WERI-Rb-1 (cell line): ENCODE data around the gene STRIP2.
"Not testable (repeated sequence)": the region's sequence is repeated elsewhere in the genome, so short reads cannot be mapped to it uniquely, and the experiment has no call there.

Experiments used
- DNase-seq: peaks from one replicate; pipeline ENCODE4 v3.0.0-alpha.2; 2020
- H3K27ac ChIP-seq: fragments of 250-450 bp; sonication (Bioruptor Pico); 2 replicates; pipeline ENCODE4 v1.5.1; 2020; ENCODE audit warnings: mild to moderate bottlenecking, moderate library complexity
- H3K27me3 ChIP-seq: fragments of 250-450 bp; sonication (Bioruptor Pico); 2 replicates; pipeline ENCODE4 v1.5.1; 2021; ENCODE audit warnings: mild to moderate bottlenecking, low read depth, moderate library complexity; ENCODE audit not compliant: insufficient read depth, severe bottlenecking
- H3K36me3 ChIP-seq: fragments of 250-450 bp; sonication (Bioruptor Pico); 2 replicates; pipeline ENCODE4 v1.5.1; 2020; ENCODE audit warnings: mild to moderate bottlenecking, moderate library complexity
- H3K4me3 ChIP-seq: 2 replicates; pipeline ENCODE4 v1.5.1; 2011; ENCODE audit warnings: low read depth, mild to moderate bottlenecking, control low read depth, low read length
- H3K9me3 ChIP-seq: fragments of 250-450 bp; sonication (Bioruptor Pico); 2 replicates; pipeline ENCODE4 v1.5.1; 2021; ENCODE audit warnings: mild to moderate bottlenecking, moderate library complexity; ENCODE audit not compliant: severe bottlenecking
- TF ChIP-seq, protein P1 (sequence below): IDR thresholded peaks from 2 replicates; pipeline ENCODE4 v1.5.1; 2011; ENCODE audit warnings: low read depth, mild to moderate bottlenecking, control low read depth, inconsistent platforms, low read length

Gene STRIP2

DNA sequence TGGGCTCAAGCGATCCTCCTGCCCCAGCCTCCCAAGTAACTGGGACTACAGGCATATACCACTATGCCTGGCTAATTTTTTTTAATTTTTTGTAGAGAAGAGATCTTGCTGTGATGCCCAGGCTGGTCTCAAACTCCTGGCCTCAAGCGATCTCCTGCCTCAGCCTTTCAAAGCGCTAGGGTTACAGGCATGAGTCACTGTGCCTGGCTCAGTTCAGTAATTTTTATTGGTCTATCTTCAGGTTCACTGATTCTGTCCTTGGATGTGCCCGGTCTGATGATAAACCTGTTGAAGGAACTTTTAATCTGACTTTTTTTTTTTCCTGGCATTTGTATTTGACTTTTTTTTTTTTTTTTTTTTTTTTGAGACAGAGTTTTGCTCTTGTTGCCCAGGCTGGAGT, 40.1 kb upstream of the STRIP2 start:
- Histone ChIP-seq H3K27me3 (no peaks in the 10 kb centered on the region), H3K36me3 (no peaks in the 10 kb centered on the region), H3K27ac (no peak overlapping the region), H3K4me3 (no peak overlapping the region), H3K9me3 (no peaks in the 10 kb centered on the region)
- DNase-seq: no peak
- TF ChIP-seq, protein P1, sequence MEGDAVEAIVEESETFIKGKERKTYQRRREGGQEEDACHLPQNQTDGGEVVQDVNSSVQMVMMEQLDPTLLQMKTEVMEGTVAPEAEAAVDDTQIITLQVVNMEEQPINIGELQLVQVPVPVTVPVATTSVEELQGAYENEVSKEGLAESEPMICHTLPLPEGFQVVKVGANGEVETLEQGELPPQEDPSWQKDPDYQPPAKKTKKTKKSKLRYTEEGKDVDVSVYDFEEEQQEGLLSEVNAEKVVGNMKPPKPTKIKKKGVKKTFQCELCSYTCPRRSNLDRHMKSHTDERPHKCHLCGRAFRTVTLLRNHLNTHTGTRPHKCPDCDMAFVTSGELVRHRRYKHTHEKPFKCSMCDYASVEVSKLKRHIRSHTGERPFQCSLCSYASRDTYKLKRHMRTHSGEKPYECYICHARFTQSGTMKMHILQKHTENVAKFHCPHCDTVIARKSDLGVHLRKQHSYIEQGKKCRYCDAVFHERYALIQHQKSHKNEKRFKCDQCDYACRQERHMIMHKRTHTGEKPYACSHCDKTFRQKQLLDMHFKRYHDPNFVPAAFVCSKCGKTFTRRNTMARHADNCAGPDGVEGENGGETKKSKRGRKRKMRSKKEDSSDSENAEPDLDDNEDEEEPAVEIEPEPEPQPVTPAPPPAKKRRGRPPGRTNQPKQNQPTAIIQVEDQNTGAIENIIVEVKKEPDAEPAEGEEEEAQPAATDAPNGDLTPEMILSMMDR: no peak

DNA sequence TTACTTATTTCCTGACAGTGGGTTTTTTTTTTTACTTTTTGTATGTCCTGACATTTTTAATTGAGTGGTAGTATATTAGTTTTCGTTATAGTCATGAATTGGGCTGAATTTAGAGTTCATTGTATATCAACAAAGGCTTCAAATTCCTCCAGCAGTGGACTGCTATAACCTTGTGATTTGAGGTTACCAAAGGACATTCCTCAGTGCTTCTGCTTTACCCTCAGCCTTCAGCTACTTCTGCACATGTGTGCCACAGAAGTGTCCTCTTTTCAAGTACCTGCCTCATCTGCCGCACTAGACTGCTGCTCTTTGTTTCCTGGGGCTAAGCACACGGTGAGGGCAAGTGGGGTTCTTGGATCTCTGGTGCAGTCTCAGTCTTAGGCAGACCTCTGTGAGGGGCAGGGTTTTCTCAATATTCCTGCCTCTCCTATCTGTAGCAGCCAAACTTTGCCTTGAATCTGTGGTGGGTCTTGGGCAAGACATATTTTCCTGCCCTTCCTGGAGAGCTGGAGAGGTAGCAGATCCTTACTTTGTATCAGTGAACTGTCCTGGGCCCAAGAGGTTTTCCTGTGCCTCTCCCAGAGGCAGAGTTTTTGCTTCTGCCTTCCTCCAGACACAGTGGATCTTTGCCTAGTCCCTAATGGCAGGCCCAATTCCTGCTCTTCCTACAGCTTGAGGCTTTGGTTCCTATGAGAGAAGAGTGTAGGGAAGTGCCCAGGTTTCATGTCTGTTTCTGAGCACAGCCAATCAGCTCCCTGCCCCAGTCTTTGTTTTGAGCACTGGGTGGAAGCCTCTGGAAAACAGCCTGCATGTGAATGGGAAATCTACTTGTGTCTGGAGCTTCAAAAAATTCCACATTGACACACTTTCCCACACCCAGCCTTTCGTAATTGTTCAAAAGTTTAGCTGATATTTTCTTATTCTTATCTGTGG, 39.0 kb upstream of the STRIP2 start:
- Histone ChIP-seq H3K27me3 (no peaks in the 10 kb centered on the region), H3K27ac (no peak overlapping the region), H3K4me3 (no peak overlapping the region), H3K9me3 (no peaks in the 10 kb centered on the region), H3K36me3 (no peaks in the 10 kb centered on the region)
- no peak for DNase-seq
- TF ChIP-seq, protein P1: no peak

DNA sequence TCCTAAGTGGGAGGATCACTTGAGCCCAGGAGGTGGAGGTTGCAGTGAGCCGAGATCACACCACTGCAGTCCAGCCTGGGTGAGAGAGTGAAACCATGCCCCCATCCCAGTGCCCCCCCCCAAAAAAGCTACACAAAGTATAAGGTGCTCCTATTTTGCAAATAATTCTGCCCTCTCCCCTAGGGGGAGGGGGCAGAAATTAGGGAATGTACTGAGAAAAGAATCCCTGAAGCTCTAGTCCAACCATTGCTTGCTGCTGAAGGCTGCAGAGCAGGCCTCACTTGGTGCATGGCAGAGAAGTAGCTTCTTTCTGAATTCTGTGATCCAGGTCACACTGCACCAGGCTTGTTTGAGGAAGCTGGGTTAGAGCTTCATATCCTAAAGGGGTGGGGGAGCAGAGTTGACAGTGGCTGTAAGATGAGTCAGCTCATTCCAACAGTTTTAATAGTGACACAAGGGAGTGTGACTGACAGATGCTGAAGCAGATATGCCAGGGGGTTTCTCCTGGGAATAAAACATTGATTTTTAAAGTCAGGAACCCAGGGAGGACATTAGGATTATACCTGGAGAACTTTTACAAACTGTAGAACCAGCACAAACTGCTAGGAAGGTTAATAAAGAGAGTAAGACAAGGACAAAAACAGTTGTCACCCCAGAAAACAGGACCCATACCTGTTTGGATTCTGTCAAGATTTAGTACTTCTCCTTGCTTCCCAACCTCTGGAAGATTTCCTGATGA, 32.8 kb upstream of the STRIP2 start:
- no peak overlapping the region for H3K27ac ChIP-seq

DNA sequence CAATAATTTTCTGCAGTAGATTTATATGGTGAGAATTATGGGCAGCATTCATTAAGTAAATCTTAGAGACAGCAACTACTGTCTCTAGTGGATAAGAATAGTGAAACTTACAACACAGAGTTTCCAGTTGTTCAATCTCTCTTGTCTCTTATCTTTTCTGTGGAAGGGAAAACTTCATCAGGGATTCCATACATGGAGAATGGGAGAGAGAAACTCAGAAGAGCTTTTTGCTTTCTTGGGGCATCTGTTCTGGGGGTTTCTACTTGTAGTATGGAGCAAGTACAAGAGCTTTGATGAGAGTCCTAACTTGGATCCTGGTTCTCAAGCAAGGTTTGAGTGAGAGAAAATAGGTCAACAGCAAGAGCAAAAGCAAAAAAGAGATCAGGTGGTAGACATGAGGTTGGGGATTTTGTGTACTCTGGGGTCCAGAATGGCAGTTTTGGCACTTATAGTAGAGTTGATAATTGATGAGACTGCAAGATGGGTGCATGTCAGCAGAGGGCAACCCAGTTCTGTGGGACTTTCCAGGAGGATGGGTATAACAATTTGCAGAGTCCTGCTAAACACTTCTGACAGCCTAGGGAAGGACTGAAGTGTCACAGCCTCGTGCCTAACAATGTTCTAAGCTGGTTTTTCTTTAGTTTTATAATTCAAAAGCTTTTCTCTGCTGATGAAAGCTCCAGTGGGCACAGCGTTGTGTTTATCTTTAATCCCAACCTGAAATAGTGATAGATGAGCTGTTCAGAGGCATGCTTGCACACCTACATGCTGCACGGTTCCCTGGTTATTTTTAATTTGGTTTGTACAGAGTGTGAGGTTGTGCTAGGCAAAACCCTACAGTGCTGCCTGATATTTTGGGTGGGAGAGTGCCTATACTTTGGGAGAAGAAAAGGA, 32.0 kb upstream of the STRIP2 start:
- no peak overlapping the region for H3K27ac ChIP-seq
- no peaks in the 10 kb centered on the region for H3K9me3 ChIP-seq
- H3K27me3 ChIP-seq: no peaks in the 10 kb centered on the region
- H3K4me3 ChIP-seq: no peak overlapping the region
- H3K36me3 ChIP-seq: peaks cover 2% of the 10 kb centered on the region; the same call in 1 of the 2 replicates
- TF ChIP-seq, protein P1: no peak
- peak; percentile 23 for DNase-seq

More for the DNA sequence above, 32.8 kb upstream of the STRIP2 start:
- TF ChIP-seq, protein P1: no peak
- Histone ChIP-seq H3K27me3 (no peaks in the 10 kb centered on the region), H3K9me3 (no peaks in the 10 kb centered on the region), H3K4me3 (no peak overlapping the region), H3K36me3 (peaks cover 2% of the 10 kb centered on the region; the same call in 1 of the 2 replicates)
- DNase-seq: no peak

DNA sequence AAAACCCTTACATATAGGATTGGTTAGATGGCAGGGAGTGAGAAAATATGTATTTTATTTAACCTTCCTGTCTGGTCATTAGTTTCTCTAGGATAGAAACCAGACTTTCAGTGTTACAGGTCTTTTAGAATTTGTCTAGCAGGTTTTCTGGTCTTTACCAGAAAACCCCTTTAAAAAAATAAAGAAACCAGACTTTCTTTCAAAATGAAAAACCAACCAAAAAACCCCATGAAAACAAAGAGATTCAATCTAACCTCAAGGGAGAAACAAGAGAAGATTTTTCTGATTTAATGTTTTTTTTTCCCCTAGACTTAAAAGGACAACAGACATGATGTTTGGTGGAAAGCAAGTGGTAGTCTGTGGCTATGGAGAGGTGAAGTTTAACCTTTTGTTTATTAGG, 28.7 kb upstream of the STRIP2 start:
- no peak for DNase-seq
- Histone ChIP-seq H3K27me3 (no peaks in the 10 kb centered on the region), H3K4me3 (no peak overlapping the region), H3K36me3 (peaks cover 2% of the 10 kb centered on the region; the same call in 1 of the 2 replicates), H3K27ac (no peak overlapping the region), H3K9me3 (no peaks in the 10 kb centered on the region)
- TF ChIP-seq, protein P1: no peak

DNA sequence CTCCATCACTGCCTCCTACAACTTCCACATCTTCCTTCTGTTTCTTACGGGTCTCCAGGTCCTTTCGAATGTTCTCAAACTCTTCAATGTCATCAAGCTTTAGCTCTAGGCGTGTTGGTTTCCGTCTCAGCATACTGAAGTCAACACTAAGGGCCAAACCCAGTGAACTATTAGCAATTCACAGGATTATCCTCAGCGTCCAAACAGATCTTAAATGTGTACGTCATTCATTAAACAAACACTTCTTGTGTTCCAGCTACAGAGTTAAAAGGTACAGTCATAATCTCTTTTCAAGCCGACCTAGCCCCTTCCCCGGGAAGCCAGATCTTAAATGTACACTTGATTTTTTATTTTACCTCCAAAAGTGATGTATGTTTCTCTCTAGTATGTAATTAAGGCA, 24.0 kb upstream of the STRIP2 start:
- H3K27me3 ChIP-seq, H3K4me3 ChIP-seq, DNase-seq, H3K27ac ChIP-seq, H3K9me3 ChIP-seq, H3K36me3 ChIP-seq: not testable (repeated sequence)
